Fibroblast of pulmonary artery (primary cell): ENCODE results near the gene UST.
"Not testable (repeated sequence)": the region's sequence is repeated elsewhere in the genome, so short reads cannot be mapped to it uniquely, and the experiment has no call there.

Source experiments
- DNase-seq: peaks from one replicate; pipeline ENCODE4 v3.0.0-alpha.2; 2010; ENCODE audit warnings: low read depth
- H3K4me3 ChIP-seq: replicated peaks from 2 replicates; pipeline ENCODE4 v1.5.1; 2011; ENCODE audit warnings: low read depth, mild to moderate bottlenecking, control low read depth, low read length, moderate library complexity
- TF ChIP-seq, protein P1 (sequence below): IDR thresholded peaks from 2 replicates; pipeline ENCODE4 v1.5.1; 2011; ENCODE audit warnings: mild to moderate bottlenecking, control low read depth, low read length, inconsistent platforms; ENCODE audit errors: missing control alignments

The UST gene

DNA sequence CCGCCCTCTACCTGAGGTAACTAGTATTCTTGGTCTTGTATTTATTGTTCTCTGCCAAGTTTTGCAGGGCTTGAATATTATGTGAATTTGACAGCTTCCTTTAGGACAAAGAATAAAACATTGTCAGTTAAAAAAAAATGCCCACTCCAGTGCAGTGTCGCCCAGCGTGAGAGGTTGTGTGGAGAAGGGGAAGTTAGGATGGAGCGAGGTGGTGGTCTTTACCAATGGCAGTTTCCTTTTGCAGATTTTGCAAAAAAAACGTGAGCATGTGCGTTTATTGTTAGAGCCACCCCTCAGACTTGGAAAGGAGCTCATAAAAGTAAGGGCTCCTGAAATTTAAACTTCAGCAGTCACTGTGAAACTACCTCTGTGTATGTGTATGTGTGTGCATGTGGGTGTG is 28.3 kb downstream of the UST start:
- H3K4me3 ChIP-seq: no peak overlapping the region
- DNase-seq: no peak
- TF ChIP-seq, protein P1, sequence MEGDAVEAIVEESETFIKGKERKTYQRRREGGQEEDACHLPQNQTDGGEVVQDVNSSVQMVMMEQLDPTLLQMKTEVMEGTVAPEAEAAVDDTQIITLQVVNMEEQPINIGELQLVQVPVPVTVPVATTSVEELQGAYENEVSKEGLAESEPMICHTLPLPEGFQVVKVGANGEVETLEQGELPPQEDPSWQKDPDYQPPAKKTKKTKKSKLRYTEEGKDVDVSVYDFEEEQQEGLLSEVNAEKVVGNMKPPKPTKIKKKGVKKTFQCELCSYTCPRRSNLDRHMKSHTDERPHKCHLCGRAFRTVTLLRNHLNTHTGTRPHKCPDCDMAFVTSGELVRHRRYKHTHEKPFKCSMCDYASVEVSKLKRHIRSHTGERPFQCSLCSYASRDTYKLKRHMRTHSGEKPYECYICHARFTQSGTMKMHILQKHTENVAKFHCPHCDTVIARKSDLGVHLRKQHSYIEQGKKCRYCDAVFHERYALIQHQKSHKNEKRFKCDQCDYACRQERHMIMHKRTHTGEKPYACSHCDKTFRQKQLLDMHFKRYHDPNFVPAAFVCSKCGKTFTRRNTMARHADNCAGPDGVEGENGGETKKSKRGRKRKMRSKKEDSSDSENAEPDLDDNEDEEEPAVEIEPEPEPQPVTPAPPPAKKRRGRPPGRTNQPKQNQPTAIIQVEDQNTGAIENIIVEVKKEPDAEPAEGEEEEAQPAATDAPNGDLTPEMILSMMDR: no peak

DNA sequence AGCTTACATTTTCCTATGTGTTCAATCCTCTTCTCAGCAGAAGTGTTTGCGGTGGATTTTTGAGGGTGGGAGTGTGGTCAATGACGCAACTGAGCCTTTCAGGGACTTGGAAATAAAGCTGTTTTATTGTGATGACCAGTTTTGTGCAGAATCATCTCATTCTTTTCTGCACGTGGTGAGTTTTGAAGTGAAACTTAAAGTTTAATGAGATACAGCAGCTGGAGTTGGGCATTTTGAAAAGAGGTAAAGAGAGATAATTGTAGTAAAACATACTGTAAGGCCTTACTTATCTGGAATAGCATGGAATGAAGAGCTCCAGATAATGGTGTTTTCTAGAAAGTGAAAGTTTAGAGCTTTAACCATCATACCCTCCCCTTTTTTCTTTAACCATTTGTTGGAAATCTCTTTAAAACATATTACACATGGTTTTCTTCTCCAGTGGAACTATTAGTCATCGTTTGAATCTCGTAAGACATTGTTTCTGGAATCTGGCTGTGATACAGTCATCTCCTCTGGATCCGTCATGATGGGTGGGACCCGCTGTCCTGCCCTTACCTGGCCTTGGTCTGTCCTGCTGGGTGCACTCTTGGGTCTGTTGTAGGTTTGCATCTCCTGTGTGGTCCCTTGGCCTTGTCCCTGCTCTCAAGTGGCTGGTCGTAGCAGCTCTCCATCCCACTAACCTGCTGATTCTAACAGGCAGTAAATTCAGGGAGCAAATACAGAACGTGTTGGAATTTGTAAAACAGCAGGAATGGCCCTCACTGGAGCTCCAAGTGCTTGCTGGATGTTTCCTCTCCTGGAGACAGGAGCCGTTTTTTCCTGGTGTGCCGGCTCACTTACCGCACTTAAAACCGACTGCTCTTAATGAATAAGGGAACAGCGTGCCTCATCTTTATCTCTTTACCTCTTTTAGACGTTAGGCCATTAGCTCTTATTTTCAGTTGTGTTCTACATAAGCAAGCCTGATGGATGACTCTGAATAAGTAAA is 29.8 kb downstream of the UST start:
- TF ChIP-seq, protein P1: no peak
- DNase-seq: peak; percentile 83
- peak overlapping the region; percentile 42 for H3K4me3 ChIP-seq

DNA sequence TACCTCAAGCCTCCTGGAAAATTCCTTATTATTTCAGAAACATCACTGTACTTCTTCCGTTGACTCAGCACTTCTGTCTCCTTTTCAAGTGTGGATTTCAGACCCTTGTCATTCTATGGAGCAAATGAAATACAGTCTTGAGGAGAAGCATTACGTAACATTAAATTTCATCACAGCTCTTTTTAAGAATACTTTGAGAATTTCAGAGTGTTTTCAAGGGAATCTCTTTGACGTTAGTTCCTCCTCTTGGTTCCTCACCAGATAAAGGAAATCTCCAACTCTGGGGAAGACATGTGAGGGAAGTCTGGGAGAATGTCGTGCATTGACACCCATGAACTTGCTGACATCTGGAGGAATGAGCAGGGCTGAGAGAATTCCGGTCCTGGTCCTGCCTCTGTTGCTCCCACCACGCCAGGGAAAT is 32.3 kb downstream of the UST start:
- no peak overlapping the region for H3K4me3 ChIP-seq
- TF ChIP-seq, protein P1: no peak
- DNase-seq: peak; percentile 91

DNA sequence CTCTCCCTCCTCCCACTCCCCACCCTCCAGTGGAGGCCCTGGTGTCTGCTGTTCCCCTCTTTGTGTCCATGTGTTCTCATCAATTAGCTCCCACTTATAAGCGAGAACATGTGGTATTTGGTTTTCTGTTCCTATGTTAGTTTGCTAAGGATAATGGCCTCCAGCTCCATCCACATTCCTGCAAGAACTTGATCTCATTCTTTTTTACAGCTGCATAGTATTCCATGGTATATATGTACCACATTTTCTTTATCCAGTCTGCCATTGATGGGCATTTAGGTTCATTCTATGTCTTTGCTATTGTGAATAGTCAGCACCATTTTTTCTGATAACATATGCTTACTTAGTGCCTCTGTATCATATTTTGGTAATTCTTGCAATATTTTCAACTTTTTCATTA is 33.6 kb downstream of the UST start:
- H3K4me3 ChIP-seq, DNase-seq: not testable (repeated sequence)

DNA sequence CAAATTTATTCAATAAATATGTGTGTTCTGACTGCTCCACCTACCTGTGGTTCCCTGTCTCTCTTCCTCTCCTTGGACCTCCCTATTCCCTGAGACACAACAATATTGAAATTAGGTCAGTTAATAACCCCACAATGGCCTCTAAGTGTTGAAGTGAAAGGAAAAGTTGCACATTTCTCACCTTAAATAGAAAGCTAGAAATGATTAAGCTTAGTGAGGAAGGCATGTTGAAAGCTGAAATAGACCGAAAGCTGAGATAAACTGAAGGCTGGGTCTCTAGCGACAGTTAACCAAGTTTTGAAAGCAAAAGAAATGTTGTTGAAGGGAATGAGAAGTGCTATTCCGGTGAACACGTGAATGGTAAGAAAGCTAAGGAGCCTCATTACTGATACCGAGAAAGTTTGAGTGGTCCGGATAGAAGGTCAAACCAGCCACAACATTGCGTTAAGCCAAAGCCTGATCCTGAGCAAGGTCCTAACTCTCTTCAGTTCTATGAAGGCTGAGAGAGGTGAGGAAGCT is 34.1 kb downstream of the UST start:
- no peak for DNase-seq
- no peak overlapping the region for H3K4me3 ChIP-seq
- TF ChIP-seq, protein P1: no peak

DNA sequence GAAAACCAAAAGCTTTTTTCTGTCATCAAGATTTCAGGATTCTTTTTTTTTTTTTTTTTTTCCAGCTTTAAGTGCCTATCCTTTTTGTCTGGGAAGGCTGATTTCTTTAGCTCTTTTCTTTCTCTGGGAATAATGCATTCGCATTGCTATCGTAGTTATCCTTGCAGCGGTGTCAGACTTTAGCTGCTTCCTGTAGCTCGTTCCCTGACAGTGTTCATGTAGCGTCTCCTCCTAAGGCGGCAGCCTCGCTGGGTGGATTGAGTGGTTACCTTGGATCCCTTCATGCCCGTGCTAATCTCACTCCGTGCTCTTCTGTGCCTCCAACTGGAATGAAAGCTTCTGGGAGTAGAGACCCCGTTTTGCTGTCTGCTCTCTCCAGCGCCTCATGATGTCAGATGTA is 43.1 kb downstream of the UST start:
- TF ChIP-seq, protein P1: no peak
- no peak overlapping the region for H3K4me3 ChIP-seq
- no peak for DNase-seq

DNA sequence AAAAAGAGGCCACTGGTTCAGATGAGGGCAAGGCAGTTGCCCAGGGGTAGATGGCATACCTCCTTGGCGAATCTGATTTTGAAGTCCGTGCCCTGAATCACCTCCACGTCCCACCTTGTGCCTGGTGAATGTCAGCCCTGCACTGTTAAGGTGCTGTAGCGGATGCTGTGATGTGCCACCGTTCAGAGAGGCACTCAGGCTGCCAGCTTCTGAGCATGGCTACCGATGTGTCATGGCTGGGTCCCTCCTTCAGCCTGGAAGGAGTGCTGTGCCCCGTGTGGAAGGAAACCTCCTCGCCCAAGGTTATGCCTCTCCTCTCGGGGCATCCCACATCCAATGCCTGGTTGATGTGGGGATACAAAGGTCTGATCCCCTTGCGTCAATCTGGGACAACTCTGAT is 43.6 kb downstream of the UST start:
- no peak overlapping the region for H3K4me3 ChIP-seq
- TF ChIP-seq, protein P1: no peak
- no peak for DNase-seq
